PC-9 (cell line): ENCODE results near the gene CLEC9A.

Source experiments
- CTCF ChIP-seq: fragments of 200-600 bp; sonication (generic); conservative IDR thresholded peaks from 2 replicates; pipeline ENCODE4 v1.6.1; 2017; ENCODE audit warnings: mixed run types, antibody characterized with exemption, mild to moderate bottlenecking, moderate library complexity
- EZH2 ChIP-seq: fragments of 200-600 bp; sonication (generic); IDR thresholded peaks from 2 replicates; pipeline ENCODE4 v1.8.0; 2017; ENCODE audit warnings: antibody characterized with exemption, low read depth

DNA sequence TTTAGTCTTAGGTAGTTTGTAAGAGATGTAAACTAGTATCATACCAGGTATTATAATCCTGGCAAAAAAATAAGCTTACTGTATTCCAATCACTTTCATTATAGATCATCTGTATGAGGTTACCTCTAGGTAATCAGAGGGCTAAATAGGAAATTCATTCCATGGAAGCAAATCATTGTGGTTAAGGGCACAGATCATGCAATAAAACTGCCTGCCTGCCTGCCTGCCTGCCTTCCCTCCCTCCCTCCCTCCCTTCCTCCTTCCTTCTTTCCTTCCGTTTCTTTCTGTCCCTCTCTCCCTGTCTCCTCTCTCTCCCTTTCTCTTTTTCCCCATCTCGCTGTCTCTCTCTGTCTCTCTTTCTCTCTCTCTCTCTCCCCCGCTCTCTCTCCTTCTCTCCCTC lies 3.2 kb upstream of the CLEC9A start:
- TF ChIP-seq CTCF, result no peak
- TF ChIP-seq EZH2, result no peak
